ENCODE measurements around the gene GPR62. TPM values are rescaled to one million over a fixed set of nuclear protein-coding genes. Genes with fewer than 3 reads are reported as not detected.

The GPR62 gene
- total RNA-seq, 1 donor from 2014 or later = 0.55 TPM

DNA sequence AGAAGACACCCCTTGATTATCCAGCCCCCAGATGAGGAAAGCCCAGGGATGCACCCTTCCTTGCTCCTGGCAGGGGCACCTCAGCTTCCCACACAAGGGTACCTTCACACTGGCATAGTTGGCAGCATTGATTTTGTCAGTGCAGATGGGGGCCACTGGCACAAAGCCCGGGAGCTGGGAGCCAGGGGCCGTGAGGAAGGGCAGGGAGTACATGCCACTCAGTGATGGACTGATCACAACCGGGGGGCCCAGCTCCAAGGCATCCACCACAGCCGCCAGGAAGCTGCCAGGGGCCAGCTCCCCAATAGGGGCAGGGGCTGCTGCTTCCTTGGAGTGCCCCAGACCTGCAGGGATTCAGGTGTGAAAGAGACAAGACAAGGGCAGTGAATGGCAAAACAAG, 14.7 kb downstream of the GPR62 start:
- no peak for DNase-seq (ENCODE audit: low spot score)

DNA sequence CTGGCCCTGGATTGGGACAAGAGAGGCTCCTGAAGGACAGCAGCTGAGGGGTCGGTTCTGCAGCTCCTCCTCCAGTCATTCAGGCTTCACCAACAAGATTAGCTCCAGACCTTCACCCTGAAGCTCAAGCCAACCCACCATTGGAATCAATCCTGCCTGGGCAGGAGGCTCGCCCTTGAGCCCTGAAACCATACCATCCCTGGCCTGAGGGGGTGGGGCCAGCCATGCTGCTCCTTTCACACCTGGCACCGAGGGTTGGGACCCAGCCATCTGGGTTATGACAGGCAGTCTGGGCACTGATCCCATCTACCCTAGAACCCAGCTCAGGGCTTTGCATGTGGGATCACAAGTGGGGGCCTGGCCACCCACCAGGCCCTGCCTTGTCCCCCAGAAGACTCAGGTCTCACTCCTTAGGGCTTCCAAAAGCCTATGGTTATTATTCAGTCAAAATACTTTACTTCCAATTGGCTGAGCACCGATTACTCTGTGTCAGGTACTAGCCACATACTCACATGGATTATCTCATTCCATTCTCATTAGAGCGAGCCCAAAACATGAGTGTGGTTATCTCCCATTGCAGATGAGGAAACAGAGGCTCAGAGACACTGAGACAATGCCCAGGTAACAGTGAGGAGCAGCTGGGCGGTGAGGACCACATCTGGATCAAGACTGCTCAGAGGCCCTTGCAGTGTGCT, 15.6 kb downstream of the GPR62 start:
- no peak for DNase-seq (ENCODE audit: low spot score)

DNA sequence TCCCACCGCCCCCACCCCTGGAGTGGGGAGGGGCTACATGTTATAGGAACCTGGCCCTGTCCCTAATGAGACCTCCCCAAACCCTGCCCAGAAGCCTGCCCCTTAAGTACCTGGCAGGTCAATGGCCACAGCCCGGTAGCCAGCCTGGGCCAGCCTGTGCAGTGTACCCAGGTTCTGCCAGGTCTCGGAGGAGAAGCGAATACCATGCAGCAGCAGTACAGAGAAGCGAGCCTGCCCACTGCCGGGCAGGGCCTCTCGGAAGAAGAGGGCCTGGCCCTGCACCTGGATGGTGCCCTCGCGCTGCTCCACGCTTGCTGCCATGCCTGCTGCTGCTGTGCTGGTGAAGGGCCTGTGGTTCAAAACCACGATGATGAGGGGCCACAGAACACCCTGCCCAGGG, 16.2 kb downstream of the GPR62 start:
- no peak for DNase-seq (ENCODE audit: low spot score)

DNA sequence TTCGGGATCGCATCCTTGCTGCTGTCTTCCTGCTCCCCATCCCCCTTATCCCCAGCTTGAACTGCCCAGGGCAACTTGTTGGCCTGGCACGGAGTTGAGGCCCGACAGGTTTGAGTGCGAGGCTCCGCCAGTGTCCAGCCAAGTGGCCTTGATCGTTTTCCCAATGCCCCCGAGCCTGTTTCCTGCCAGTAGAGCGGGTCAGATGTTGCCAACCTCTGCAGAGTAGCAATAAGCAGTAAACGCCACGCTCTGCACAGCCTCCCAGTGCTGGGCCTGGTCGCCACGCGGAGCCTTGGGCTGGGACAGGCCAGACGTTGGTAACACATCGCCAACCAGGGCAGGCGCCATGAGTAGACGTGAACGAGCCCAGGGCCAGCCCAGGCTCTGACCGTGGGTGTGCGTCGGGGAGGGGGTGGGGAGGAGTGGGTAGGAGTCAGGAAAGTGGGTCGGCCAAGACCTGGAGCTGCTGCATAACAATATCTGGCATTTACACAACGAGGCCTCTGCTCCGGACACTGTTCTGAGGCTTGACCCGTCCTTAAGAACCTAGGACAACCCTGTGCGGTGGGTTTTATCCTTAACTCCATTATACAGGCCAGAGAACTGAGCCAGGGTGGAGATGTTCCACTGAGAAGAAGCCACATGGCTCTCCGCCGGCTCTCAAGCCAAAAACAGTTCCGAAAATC, 19.2 kb downstream of the GPR62 start:
- no peak for DNase-seq (ENCODE audit: low spot score)

DNA sequence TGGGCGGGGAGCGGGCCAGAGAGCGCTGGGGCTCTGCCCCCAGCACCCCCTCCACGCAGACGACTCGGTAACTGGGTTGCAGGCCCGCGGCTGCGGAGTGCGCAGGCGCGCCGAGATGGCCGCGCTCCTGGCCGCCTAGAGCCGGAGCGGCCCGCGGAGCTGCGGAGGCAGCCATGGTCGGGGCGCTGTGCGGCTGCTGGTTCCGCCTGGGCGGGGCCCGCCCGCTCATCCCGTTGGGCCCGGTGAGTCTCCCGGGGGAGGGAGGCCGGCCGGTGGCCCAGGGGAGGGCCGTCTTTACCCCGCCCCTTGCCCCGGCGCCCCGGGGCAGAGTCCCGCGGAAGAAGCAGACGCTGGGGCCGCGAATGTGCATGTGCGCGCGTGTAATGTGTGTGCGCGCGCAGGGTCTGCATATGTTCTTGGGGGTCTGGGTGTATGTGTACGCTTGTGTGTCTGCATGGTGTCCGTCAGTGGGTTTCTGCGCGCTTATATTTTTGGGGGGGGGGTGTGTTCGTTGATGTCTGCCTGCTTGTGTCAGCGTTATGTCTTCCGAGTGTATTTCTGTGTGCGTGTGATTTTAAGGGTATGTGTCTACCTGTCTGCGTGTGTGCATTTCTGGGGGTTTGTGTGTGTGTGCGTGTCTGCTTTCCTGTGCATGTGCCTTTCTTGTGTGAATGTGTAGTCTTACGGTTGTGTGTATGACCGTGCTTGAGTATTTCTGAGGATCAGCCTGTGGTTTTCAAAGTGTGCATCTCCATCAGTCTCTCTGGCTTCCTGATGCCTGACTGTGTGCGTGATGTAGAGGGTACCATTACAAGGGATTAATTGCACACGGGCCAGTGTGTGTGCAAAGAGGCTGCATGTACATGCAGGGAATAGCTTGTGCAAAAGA, 20.0 kb downstream of the GPR62 start, which contains the start of gene ABHD14A:
Gene ABHD14A, plus strand, starts transcription at position 102 of the 889 bp plus-strand sequence. Its CDS starts 72 bp downstream, at position 174.
- DNase-seq (ENCODE audit: low spot score) = peak; percentile 71

DNA sequence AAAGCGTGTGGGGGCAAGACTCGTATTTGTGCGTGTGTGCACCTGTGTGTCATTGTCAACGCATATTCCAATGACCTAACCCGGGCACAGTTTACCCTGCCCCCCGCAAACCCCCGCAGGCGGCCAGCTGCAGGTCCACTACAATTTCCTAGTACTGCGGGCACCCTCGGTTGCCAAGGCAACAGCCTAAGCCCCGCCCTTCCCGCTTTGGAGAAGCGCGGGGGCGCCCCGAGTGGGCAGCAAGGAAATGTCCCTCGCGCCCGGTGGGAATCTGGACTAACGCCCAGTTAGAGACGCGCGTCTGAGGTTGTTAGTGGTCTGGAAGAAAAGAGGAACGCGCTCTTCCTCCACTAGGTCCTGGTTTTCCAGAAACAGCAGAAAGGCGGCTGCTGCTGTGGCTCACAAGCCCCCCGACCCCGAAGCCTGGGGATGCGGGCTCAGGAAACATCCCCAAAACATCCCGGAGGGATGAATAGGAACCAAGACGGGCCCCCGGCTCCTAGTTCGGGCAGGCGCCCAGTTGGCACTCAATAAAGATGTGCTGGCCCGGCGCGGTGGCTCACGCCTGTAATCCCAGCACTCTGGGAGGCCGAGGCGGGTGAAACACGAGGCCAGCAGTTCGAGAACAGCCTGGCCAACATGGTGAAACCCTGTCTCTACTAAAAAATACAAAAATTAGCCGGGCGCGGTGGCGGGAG, 20.8 kb downstream of the GPR62 start:
- peak; percentile 62 for DNase-seq (ENCODE audit: low spot score)

DNA sequence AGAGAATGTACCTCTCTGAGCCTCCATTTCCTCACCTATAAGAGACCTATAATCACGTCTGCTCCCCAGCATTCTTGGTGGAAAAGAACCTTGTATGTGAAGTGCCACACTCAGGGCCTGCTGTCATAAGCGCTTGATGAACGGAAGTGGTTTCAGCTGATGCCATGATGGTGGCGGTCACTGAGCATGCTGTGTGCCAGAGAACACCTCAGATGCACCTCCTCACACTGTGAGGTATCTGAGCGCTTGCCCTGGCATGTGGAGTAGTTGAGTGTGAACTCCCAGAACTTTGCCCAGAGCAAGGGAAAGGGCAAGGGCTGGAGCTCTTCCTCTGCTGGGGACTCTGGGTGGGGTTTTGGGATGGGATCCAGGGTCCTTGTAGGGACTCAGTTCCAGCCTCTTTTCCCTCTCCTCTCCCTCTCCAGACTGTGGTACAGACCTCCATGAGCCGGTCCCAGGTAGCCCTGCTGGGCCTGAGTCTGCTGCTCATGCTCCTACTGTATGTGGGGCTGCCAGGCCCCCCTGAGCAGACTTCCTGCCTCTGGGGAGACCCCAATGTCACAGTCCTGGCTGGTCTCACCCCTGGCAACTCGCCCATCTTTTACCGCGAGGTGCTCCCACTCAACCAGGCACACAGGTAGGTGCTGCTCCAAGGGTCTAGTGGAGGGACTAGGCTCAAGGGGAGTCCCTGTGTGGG, 22.4 kb downstream of the GPR62 start:
- no peak for DNase-seq (ENCODE audit: low spot score)

DNA sequence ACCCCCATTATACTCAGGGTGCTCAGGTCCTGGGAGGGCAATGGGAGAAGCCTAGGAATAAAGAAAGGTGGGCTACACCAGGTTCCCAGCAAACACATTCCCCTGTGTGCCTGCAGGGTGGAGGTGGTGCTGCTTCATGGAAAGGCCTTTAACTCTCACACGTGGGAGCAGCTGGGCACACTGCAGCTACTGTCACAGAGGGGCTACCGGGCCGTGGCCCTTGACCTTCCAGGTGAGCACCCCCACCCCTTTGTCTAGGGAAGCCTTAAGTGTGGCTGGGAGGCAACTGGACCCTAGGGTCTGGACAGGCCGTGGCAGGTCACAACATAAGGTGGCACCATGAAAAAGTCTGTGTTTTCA, 22.9 kb downstream of the GPR62 start:
- DNase-seq (ENCODE audit: low spot score) = no peak

DNA sequence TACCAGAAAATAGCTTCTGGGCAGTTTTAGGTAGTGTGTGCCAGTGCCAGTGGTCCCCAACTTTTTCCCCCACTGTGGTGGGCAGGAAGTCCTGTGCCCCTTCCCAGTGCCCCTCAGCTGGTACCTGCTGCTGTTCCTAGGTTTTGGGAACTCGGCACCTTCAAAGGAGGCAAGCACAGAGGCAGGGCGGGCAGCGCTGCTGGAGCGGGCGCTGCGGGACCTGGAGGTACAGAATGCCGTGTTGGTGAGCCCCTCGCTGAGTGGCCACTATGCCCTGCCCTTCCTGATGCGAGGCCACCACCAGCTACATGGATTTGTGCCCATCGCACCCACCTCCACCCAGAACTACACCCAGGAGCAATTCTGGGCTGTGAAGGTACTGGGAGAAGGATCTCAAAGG, 25.1 kb downstream of the GPR62 start:
- no peak for DNase-seq (ENCODE audit: low spot score)

DNA sequence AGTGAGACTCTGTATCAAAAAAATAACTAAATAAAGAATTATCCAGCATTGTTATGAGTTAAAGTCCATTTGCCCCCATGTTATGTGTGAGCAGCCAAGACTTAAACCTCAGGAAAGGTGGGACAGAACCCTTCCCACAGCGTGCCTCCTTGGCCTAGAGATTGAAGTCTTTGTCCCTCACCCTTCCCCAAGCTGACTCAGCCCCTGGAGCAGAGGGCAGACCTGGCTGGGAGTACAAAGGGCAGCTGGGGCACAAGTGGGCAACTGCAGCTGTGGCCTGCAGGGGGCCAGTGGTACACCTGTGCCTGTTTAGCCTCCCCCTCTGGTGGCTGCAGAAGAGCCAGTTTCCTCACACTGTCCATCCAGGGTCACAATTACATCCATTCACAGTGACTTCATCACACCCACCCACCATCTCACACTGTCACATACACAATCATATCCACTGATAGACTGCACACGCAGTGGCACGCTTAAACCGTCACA, 27.2 kb downstream of the GPR62 start:
- peak; percentile 46 for DNase-seq (ENCODE audit: low spot score)

DNA sequence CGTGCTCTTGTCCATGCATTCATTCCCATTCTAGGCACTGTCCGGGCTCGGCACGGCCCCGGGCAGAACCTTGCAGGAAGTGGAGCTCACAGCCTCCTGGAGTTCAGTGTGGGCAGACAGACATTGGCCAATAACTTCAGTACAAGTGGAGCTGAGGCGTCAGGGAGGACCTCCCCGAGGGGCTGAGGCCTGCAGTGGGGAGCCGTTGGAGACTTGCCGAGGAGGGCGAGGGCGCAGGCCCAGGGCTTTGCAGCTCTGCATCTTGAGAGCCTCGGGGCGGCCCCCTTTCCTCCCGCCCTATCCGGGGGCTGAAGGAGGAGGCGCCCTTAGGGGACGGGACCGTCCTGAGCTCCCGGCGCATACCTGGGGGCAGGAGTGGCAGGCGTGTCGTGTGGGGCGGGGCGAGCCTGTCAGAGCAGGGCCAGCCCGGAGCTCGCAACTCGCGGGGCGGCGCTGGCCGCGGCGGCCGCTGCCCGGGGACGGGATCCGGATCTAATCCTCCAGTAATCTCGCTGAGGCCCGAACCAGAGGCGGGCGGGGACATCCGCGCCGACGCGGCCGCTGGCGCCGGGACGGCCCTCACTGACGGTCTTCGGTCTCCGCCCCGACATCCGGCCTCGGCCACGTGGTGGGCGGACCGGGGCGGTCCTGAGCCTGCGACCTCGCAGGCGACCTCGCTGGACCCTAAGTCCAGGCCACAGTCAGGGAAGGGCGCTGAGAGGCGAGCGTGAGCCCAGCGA, 27.8 kb downstream of the GPR62 start, which contains the start of gene ACY1:
Gene ACY1, plus strand, starts transcription at position 698 of the 740 bp plus-strand sequence. CDS start 530 bp downstream, outside the sequence.
- peak; percentile 89 for DNase-seq (ENCODE audit: low spot score)

DNA sequence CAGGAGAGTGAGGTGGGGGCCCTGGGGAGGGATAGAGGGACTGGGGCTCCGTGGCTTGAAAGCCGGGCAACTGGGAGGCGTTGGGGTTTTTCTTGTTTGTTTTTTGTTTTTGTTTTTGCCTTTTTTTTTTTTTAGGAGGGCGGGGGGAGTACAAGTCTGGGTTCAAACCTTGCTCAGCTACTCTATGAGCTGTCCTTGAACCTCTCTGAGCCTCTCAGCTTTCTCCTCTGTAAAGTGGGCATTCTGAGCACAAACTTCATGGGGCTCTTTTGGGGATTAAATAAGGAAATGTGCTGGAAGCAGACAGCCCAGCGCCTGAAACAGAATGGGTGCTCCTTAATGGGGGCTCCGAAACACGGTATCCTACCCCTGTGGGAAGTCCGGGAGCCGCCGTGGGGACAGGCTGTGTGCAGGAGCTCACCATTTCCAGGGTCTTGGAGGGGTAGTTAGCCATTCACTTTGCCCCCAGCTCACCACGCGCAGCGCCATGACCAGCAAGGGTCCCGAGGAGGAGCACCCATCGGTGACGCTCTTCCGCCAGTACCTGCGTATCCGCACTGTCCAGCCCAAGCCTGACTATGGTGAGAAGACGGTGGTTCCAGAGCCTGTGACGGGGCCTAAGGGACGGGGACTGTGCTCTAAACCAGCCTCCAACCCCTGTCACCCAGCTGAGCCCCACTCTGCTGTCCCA, 28.5 kb downstream of the GPR62 start:
- DNase-seq (ENCODE audit: low spot score) = no peak

DNA sequence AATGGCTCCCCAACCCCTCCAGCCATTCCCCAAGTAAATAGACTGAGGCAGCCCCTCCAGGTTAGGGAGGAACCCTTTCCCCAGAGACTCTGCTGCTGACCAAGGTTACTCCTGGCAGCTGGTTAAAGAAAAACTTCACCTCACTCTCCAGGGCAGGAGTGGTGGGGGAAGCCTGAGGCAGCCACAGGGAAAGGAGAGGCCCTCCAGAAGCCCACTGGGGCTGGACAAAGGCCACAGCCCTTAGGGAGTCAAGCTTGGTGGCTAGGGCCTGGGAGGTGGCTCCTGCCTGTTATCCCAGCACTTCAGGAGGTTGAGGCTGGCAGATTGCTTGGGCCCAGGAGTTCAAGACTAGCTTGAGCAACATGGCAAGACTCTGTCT, 29.1 kb downstream of the GPR62 start:
- DNase-seq (ENCODE audit: low spot score) = no peak

DNA sequence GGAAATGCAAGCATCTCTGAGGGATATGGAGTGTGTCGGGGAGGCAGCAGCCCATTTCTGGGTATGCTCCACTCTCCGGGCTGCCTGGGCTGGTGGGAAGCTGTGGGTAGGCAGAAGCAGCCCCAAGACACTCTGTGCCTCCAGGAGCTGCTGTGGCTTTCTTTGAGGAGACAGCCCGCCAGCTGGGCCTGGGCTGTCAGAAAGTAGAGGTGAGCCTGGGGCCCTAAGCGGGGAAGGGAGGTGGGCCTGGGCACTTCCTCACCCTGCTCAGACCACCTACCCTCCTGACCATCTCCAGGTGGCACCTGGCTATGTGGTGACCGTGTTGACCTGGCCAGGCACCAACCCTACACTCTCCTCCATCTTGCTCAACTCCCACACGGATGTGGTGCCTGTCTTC, 29.9 kb downstream of the GPR62 start:
- no peak for DNase-seq (ENCODE audit: low spot score)

DNA sequence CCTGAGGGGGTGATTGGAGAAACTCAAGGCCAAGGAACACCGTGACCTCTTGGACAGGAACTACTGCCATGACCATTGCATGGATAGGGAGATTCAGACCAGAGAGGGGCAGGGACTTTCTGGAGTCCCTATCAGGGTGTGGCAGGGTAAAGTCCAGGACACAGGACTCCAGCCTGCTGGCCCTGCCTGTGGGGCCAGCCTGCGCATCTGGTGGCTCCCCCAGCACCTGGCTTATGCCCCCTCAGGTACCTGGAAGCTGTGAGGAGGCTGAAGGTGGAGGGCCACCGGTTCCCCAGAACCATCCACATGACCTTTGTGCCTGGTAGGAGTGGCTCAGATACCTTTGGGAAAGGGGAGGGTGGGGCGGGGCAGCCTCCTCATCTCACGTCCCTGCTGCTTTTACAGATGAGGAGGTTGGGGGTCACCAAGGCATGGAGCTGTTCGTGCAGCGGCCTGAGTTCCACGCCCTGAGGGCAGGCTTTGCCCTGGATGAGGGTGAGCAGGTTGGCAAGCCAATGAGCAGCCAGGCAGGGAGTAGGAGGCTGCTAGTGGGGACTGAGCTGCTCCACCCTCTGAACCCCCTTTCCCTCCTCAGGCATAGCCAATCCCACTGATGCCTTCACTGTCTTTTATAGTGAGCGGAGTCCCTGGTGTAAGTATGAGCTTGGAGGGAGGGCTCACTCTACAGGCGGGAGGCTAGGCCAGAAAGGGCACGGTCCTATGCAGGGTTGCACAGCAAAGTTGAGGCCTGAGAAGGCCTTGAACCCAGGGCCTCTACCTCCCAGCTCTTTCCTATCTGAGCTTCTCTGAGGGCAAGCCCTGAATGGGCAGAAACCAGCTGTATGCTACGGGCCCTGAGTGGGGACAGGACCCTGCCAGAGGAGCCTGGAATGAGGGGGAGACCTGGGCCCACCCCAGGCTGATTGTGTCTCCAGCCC, 31.1 kb downstream of the GPR62 start:
- DNase-seq (ENCODE audit: low spot score) = peak; percentile 44

DNA sequence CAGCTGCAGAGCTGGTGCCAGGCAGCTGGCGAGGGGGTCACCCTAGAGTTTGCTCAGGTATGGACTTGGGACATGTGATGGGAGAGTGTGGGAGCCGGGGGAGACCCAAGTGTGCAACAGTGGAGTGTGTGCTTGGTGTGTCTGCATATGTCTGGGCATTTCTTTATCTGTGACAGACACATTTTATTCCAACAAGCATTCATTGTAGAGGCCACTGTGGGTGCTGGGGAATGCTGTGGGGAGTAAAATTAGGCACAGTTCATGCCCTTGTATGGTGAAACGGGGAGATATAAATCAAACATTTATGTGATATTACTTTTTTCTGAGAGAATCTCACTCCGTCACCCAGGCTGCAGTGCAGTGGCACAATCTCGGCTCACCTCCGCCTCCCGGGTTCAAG, 32.4 kb downstream of the GPR62 start:
- no peak for DNase-seq (ENCODE audit: low spot score)

DNA sequence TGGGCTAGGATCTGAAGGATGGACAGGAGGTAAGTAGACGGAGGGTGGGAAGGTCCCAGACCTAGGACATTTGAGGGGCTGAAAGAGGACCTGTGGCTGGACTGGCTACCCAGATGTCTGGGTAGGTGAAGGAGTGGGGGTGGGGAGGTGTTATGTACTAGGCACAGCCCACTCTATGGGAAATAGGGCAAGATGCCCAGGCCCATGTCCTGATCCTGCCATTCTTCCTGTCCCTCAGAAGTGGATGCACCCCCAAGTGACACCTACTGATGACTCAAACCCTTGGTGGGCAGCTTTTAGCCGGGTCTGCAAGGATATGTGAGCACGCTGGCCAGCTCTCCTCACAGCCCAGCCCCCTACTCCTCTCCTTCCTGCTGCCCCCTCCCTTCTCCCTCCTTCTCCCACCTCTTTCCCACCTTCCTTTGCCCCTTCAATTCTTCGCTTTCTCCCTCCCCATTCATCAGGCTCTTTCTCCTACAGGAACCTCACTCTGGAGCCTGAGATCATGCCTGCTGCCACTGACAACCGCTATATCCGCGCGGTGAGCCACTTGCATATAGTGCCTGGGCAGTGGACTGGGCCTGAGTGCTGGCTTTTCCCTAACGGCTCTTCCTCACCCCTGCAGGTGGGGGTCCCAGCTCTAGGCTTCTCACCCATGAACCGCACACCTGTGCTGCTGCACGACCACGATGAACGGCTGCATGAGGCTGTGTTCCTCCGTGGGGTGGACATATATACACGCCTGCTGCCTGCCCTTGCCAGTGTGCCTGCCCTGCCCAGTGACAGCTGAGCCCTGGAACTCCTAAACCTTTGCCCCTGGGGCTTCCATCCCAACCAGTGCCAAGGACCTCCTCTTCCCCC, 33.3 kb downstream of the GPR62 start:
- no peak for DNase-seq (ENCODE audit: low spot score)
